GM21528 (cell line): ENCODE results near the gene HMGN1.

Experiments used
- ATAC-seq: cut with Tn5 transposase; IDR thresholded peaks from one replicate; pipeline ENCODE4 v1.9.1; 2021; ENCODE audit warnings: mild to moderate bottlenecking, moderate library complexity; ENCODE audit not compliant: unreplicated experiment, low FRiP score

HMGN1 gene

GRCh38 chr21:39336457-39337008, 12.4 kb downstream of the HMGN1 start:
- ATAC-seq: no peak

DNA sequence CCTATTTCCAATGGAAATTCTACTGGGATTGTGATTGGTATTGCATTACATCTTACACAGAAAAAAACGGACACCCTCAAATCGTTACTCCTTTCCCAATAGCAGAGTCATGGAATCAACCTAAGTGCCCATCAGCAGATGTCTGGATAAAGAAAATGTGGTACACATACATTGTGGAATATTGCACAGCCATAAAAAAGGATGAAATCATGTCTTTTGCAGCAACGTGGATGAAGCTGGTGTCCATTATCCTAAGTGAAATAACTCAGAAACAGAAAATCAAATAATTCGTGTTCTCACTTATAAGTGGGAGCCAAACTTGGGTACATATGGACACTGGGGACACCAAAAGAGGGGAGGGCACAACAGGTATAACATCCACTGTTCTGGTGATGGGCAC, 14.3 kb downstream of the HMGN1 start:
- no peak for ATAC-seq

DNA sequence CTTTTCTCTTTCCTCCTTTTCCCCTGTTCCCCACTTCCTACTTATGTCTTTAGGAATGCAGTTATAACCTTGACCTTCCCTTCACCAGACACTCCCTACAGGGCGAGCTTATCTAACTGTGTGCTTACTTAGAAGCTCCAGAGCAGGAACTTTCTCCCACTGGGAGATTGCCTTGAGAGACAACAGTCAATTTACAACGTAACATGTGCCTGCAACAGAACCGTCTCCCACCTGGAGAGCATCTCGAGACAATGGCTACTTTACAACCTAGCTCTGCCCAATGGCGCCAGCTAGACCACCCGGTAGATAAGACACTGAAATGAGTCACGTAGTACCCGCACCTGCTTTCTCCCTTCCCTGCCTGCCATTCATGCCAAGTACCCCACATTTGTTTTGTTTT, 16.7 kb downstream of the HMGN1 start:
- no peak for ATAC-seq

DNA sequence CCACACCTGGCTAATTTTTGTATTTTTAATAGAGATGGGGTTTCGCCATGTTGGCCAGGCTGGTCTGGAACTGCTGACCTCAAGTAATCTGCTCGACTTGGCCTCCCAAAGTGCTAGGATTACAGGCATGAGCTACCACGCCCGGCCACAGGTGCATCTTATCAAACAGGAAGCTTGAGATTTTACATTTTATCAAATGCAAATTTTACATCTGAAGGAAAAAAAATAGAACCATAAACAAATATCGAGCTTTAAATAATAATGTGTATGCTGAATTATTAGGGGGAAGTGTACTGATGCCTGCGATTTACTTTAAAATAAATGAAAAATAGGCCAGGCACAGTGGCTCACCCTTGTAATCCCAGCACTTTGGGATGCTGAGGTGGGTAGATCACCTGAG, 18.9 kb downstream of the HMGN1 start:
- no peak for ATAC-seq

DNA sequence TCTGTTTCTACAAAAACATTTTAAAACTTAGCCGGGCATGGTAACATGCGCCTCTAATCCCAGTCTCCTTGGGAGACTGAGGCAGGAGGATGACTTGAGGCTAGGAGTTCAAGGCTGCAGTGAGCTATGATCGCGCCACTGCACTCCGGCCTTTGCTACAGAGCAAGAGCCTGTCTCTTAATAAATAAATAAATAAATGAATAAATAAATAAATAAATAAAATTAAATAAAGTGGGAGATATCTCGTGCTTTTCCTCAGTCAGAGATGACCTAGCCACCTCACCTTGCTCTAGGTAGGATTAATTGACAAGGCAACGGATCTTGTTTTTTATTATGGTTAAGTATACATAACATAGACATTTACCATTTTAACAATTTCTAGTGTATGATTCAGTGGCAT, 21.2 kb downstream of the HMGN1 start:
- ATAC-seq: no peak

- ATAC-seq: no peak
Observed at GRCh38 chr21:39326607-39327307, 22.1 kb downstream of the HMGN1 start.

- no peak for ATAC-seq
Observed at GRCh38 chr21:39325458-39325857, 23.4 kb downstream of the HMGN1 start.

- no peak for ATAC-seq
Observed at GRCh38 chr21:39321424-39321823, 27.5 kb downstream of the HMGN1 start.

GRCh38 chr21:39319814-39320332, 29.0 kb downstream of the HMGN1 start:
- no peak for ATAC-seq

DNA sequence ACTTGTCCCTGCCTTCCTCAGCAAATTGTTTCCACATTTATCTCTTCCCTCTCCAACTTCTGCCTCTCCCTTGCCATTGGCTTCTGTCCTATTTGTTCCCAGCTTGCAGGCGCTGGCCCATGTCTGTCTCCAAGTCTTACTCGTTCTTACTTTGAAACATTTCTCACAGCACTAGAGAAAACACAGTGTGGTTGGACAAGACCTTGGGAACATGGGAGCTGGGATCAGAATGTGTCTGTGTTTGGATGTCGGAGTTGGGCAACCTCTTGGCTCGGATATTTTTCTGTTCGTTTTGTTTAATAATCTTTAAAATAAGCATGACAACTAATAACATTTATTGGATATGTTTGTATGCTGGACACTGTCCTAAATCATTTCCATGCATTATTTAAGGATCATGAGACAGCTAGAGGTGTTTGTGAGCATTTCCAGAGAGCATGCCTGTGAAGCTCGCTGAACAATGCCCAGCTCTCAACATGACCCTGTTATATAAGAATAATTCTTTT, 29.6 kb downstream of the HMGN1 start:
- ATAC-seq: no peak

DNA sequence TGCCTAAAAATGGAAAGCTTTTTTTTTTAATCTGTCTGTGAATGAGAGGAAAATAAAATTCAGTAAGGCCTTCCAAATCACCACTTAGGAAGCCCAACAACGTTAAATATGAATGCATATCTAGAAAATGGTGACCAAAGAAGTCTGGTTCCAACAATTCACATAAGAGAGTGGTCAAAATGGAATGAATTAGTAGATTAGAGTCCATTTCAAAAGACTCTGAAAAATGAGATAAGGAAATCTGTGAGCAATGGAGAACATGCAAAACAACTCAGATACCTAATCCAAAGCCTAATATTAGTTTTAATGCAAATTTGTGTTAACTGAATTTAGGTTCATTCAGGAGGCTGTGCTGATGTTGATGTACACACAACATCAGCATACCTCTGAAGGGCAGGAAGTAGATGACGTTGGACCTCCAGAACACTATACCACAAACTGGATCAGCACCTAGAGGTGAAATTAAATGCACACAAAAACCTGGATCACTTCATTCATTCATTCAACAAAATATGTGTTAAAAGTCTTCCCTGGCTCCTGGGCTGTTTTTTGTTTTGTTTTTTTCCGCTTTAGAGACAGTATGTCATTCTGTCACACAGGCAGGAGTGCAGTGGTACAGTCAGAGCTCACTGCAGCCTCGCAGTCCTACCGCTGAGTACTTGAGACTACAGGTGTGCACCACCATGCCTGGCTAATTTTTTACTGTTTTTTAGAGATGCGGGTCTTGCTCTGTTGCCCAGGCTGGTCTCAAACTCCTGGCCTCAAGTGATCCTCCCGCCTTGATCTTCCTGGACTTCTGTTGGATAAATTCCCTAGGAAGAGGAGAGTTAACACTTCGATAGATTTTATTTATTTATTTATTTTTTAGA, 30.6 kb downstream of the HMGN1 start:
- no peak for ATAC-seq

DNA sequence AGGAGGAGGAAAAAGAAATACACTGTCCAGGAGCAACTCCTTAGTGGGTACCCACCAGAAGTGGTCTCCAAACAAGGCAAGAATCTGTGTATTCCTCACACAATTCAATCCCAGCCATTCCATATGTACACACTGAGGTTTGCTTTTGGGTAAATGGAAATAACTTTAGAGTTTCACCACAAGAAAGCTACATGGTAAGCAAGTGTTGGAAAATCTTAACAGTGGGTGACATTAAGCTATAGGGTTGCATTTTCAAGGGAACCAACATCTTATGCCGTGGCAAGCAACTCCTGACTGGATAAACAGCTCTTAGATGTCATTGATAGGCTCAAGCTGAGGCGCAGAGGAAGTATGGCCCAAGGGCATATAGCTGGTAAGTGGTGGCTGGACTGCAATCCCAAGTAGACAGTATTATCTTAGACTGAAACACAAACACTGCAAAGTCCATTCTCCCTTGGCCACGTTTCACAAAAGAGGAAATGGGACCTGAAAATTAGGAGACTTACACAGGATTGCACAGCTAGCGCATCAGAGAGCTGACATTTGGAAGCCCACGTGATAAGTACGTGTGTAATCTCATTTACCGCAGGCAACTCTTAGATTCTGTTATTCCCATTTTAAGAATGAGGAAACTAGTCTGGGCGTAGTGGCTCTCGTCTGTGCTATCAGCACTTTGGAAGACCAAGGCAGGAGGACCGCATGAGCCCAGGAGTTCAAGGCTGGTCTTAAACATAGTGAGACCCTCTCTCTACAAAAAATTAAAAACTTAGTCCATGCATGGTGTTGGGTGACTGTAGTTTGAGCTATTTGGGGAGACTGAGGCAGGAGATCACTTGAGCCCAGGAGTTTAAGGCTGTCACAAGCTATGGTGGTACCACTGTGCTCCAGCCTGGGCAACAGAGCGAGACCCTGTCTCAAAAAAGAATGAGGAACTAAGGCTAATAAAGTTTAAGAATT, 31.5 kb downstream of the HMGN1 start:
- ATAC-seq: no peak

DNA sequence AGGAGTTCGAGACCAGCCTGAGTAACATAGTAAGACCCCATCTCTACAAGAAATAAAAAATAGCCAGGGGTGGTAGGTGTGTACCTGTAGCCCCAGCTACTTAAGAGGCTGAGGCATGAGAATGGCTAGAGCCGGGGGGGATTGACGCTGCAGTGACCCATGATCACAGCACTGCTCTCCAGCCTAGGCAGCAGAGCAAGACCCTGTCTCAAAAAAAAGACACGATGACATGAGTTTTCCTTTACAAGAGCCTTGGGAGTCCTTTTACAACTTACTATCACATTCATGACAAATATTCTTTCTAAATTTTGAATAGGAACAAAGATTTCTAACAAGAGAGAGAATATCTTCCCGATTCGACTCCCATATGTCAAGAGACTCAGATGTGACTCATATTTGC, 32.2 kb downstream of the HMGN1 start:
- no peak for ATAC-seq

- ATAC-seq: no peak
Observed at GRCh38 chr21:39315603-39316445, 33.1 kb downstream of the HMGN1 start.

DNA sequence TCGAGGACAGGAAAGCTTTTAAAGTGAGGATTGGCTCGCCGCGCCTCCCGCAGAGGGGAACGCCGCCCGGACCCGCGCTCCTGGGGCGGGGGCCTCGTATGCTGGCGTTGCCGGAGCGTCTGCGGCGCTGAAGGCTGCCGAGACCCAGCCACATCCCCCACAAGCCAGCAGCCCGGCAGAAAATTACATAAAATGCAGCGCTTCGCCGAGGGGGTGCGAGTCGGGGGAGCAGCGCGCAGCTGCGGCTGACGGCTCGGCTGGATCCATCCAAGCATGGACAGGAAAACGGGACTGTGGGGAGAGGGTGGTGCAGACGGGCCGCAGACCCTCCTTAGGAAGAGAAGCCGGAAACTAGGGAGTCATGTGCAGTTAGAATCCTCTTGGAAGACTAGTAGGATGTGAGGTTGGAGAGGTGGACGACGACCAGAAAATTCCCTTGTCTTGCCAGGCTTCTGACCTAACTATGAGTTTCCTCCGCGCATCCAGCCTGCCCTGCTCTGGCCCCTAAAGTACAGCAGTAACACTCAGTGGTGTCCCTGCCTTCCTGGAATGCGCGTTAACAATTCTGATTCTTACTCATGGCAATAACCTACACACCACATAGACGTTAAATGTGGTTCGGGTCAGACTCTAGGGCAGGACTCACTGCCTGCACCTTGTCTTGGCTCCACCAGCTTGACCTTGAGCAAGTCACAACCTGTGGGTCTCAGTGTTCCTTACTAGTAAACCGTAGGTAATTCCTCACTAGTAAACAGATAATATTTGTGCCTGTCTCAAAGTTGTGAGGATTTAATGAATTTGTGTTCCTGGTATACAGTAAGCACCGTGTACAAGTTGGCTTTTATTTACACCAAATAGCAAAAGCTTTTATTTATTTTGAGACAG, 34.5 kb downstream of the HMGN1 start:
- peak; percentile 12 for ATAC-seq

- ATAC-seq: peak; percentile 60
Observed at GRCh38 chr21:39313571-39314142, 35.2 kb downstream of the HMGN1 start, which contains the start of gene BRWD1. Gene BRWD1 (minus strand): TSS chr21:39313632. CDS start chr21:39313491, 141 bp downstream.

GRCh38 chr21:39313042-39313570, 35.8 kb downstream of the HMGN1 start:
- peak; percentile 21 for ATAC-seq
